GM12875 (cell line): ENCODE results near the gene ADK.
"Not testable (repeated sequence)": the region's sequence is repeated elsewhere in the genome, so short reads cannot be mapped to it uniquely, and the experiment has no call there.

Source experiments
- H3K4me3 ChIP-seq: one replicate; pipeline ENCODE4 v1.5.1; 2011; ENCODE audit warnings: low read depth, low read length, control low read depth
- CTCF ChIP-seq: IDR thresholded peaks from 2 replicates; pipeline ENCODE4 v1.5.1; 2011; ENCODE audit warnings: low read depth, mild to moderate bottlenecking, control low read depth, inconsistent platforms, low read length, moderate library complexity, borderline replicate concordance; ENCODE audit not compliant: insufficient read depth

ADK gene

GRCh38 chr10:74179111-74179710, 28.2 kb downstream of the ADK start:
- no peak overlapping the region for H3K4me3 ChIP-seq

GRCh38 chr10:74186678-74187077, 35.7 kb downstream of the ADK start:
- H3K4me3 ChIP-seq, result no peak overlapping the region
- TF ChIP-seq CTCF, result no peak

More at GRCh38 chr10:74179111-74179710, 28.2 kb downstream of the ADK start:
- TF ChIP-seq CTCF, result no peak

GRCh38 chr10:74187237-74187636, 36.2 kb downstream of the ADK start:
- no peak overlapping the region for H3K4me3 ChIP-seq
- no peak for TF ChIP-seq CTCF

GRCh38 chr10:74188617-74189016, 37.6 kb downstream of the ADK start:
- H3K4me3 ChIP-seq, result not testable (repeated sequence)

GRCh38 chr10:74189999-74190421, 39.0 kb downstream of the ADK start:
- H3K4me3 ChIP-seq, result no peak overlapping the region
- TF ChIP-seq CTCF, result no peak

- no peak for TF ChIP-seq CTCF
- no peak overlapping the region for H3K4me3 ChIP-seq
Observed at GRCh38 chr10:74190494-74190893, 39.5 kb downstream of the ADK start.

GRCh38 chr10:74194545-74194944, 43.5 kb downstream of the ADK start:
- no peak for TF ChIP-seq CTCF
- H3K4me3 ChIP-seq, result no peak overlapping the region

- TF ChIP-seq CTCF, result no peak
- no peak overlapping the region for H3K4me3 ChIP-seq
Observed at GRCh38 chr10:74194999-74195398, 44.0 kb downstream of the ADK start.
